HCT116 (cell line): ENCODE measurements around the gene SETX. TPM values are rescaled to one million over a fixed set of nuclear protein-coding genes. Genes with fewer than 3 reads are reported as not detected.

Source experiments
- ATAC-seq: fragments of 200-7000 bp; cut with Tn5 transposase; 2 replicates; pipeline ENCODE4 v1.9.1; 2020; ENCODE audit warnings: mild to moderate bottlenecking, moderate library complexity
- BruUV-seq: library from RNA; stranded (reverse); fragments of 400-500 nt; replicated peaks from 2 replicates; lab custom pipeline; 2021; lab: Mats Ljungman, UMichigan
- CTCF ChIA-PET: fragments of 300-600 bp; sonication (Branson Sonifier 250); formaldehyde crosslinking; loops from one replicate; lab custom pipeline; 2021; ENCODE audit warnings: antibody characterized with exemption; lab: Charles Lee
- POLR2A ChIA-PET: fragments of 300-600, 350-600 bp; sonication (Branson Sonifier 250); formaldehyde crosslinking; loops from one replicate; lab custom pipeline; 2021; ENCODE audit warnings: antibody characterized with exemption; lab: Charles Lee
- RAD21 ChIA-PET, 2 experiments: fragments of 300-600 bp; sonication (Branson Sonifier 250); formaldehyde crosslinking; loops; one replicate each; lab custom pipeline; 2023; ENCODE audit warnings: low total read pairs in 2 of 2; ENCODE audit not compliant: uncharacterized antibody in 2 of 2, unreplicated experiment in 2 of 2, low non-redundant PET in 1 of 2; lab: Charles Lee
- DNase-seq: peaks from one replicate; pipeline ENCODE4 v3.0.0-alpha.2; 2010; ENCODE audit warnings: low read depth, low spot score
- H2AFZ ChIP-seq: fragments of 200-600 bp; shearing (Covaris generic), sonication (generic); 2 replicates; pipeline ENCODE4 v1.6.1; 2017; ENCODE audit warnings: low read depth, mixed run types, mixed read lengths, antibody characterized with exemption, low read length; ENCODE audit not compliant: poor library complexity, severe bottlenecking
- H3K27ac ChIP-seq: 2 replicates; pipeline ENCODE4 v1.5.1; 2012; ENCODE audit warnings: low read depth, low read length
- H3K27me3 ChIP-seq: fragments of 200-600 bp; sonication (generic); 2 replicates; pipeline ENCODE4 v1.6.1; 2016; ENCODE audit warnings: mixed run types, low read length, mixed read lengths; ENCODE audit not compliant: insufficient read depth
- H3K36me3 ChIP-seq, 2 experiments: fragments of 200-500 bp in 1 of 2; fragments of 200-600 bp in 1 of 2; sonication (Bioruptor generic) in 1 of 2; sonication (generic) in 1 of 2; 2 replicates each; pipeline versions ENCODE4 v1.5.1 to v1.6.1; 2014 to 2016; ENCODE audit warnings: low read length in 2 of 2, inconsistent platforms in 1 of 2, mixed read lengths in 1 of 2, mixed run types in 1 of 2; ENCODE audit not compliant: insufficient read depth in 2 of 2, control insufficient read depth in 1 of 2
- H3K4me1 ChIP-seq, 2 experiments: fragments of 200-600 bp in 1 of 2; sonication (generic) in 1 of 2; 2 replicates each; pipeline versions ENCODE4 v1.5.1 to v1.6.1; 2012 to 2017; ENCODE audit warnings: low read length in 2 of 2, inconsistent platforms in 1 of 2, mild to moderate bottlenecking in 1 of 2, mixed read lengths in 1 of 2, mixed run types in 1 of 2, moderate library complexity in 1 of 2; ENCODE audit not compliant: insufficient read depth in 2 of 2, control insufficient read depth in 1 of 2
- H3K4me2 ChIP-seq: fragments of 200-600 bp; sonication (generic); 2 replicates; pipeline ENCODE4 v1.6.1; 2017; ENCODE audit warnings: mixed run types, low read length, mixed read lengths
- H3K4me3 ChIP-seq, 2 experiments: fragments of 200-600 bp in 1 of 2; sonication (generic) in 1 of 2; replicated peaks in 1 of 2; 2 replicates each; pipeline ENCODE4 v1.5.1; 2011 to 2016; ENCODE audit warnings: low read length in 2 of 2, control low read depth in 1 of 2, low read depth in 1 of 2, mild to moderate bottlenecking in 1 of 2, mixed read lengths in 1 of 2, mixed run types in 1 of 2
- H3K79me2 ChIP-seq: fragments of 200-600 bp; sonication (generic); 2 replicates; pipeline ENCODE4 v1.6.1; 2017; ENCODE audit warnings: mild to moderate bottlenecking, mixed run types, low read length, moderate library complexity, mixed read lengths; ENCODE audit not compliant: insufficient read depth
- H3K9ac ChIP-seq: fragments of 200-600 bp; sonication (generic); 2 replicates; pipeline ENCODE4 v1.6.1; 2016; ENCODE audit warnings: low read length, mixed read lengths
- H3K9me2 ChIP-seq: fragments of 200-600 bp; sonication (generic), shearing (Covaris generic); 2 replicates; pipeline ENCODE4 v1.6.1; 2017; ENCODE audit warnings: mixed run types, mild to moderate bottlenecking, moderate library complexity; ENCODE audit not compliant: insufficient read depth
- H3K9me3 ChIP-seq, 2 experiments: fragments of 200-500 bp in 1 of 2; fragments of 200-600 bp in 1 of 2; sonication (Bioruptor generic) in 1 of 2; sonication (generic) in 1 of 2; 2 replicates each; pipeline ENCODE4 v1.6.1; 2014 to 2017; ENCODE audit warnings: low read length in 2 of 2, mixed read lengths in 2 of 2, inconsistent platforms in 1 of 2, low read depth in 1 of 2, mild to moderate bottlenecking in 1 of 2, mixed run types in 1 of 2, moderate library complexity in 1 of 2; ENCODE audit not compliant: control insufficient read depth in 1 of 2, insufficient read depth in 1 of 2
- H4K20me1 ChIP-seq: fragments of 200-600 bp; sonication (generic), shearing (Covaris generic); 2 replicates; pipeline ENCODE4 v1.6.1; 2017; ENCODE audit warnings: mixed run types, mild to moderate bottlenecking, moderate library complexity; ENCODE audit not compliant: insufficient read depth
- ATF3 ChIP-seq: IDR thresholded peaks from 2 replicates; pipeline ENCODE4 v1.6.1; 2012
- CBX3 ChIP-seq: IDR thresholded peaks from 2 replicates; pipeline ENCODE4 v1.6.1; 2012; ENCODE audit warnings: low read depth
- CEBPB ChIP-seq: IDR thresholded peaks from 2 replicates; pipeline ENCODE4 v1.6.1; 2012; ENCODE audit warnings: low read depth
- CTCF ChIP-seq, 3 experiments: fragments of 200-600 bp in 1 of 3; sonication (generic) in 1 of 3; IDR thresholded peaks in 2 of 3; conservative IDR thresholded peaks in 1 of 3; 2 replicates each; pipeline ENCODE4 v1.5.1; 2012 to 2017; ENCODE audit warnings: low read depth in 2 of 3, low read length in 2 of 3, antibody characterized with exemption in 1 of 3, borderline replicate concordance in 1 of 3, control low read depth in 1 of 3, mild to moderate bottlenecking in 1 of 3, mixed read lengths in 1 of 3, mixed run types in 1 of 3, moderate library complexity in 1 of 3; ENCODE audit not compliant: insufficient read depth in 1 of 3
- EGR1 ChIP-seq: IDR thresholded peaks from 2 replicates; pipeline ENCODE4 v1.6.1; 2012; ENCODE audit warnings: low read depth
- EZH2 ChIP-seq: fragments of 200-600 bp; sonication (generic); IDR thresholded peaks from 2 replicates; pipeline ENCODE4 v1.6.1; 2017; ENCODE audit warnings: antibody characterized with exemption, mixed run types
- EZH2phosphoT487 ChIP-seq: fragments of 200-600 bp; IDR thresholded peaks from 2 replicates; pipeline ENCODE4 v1.6.1; 2018; ENCODE audit warnings: antibody characterized with exemption, borderline replicate concordance
- FOSL1 ChIP-seq: IDR thresholded peaks from 2 replicates; pipeline ENCODE4 v1.6.1; 2012; ENCODE audit warnings: low read depth
- MAX ChIP-seq: IDR thresholded peaks from 2 replicates; pipeline ENCODE4 v1.6.1; 2012
- POLR2A ChIP-seq: IDR thresholded peaks from 2 replicates; pipeline ENCODE4 v1.7.0; 2011; ENCODE audit warnings: borderline replicate concordance; ENCODE audit not compliant: insufficient read depth, insufficient read length; ENCODE audit errors: extremely low read depth
- POLR2AphosphoS5 ChIP-seq: IDR thresholded peaks from 2 replicates; pipeline ENCODE4 v1.6.1; 2011; ENCODE audit warnings: mild to moderate bottlenecking, low read depth, low read length, moderate library complexity
- RAD21 ChIP-seq: IDR thresholded peaks from 2 replicates; pipeline ENCODE4 v1.6.1; 2012; ENCODE audit warnings: low read depth, mild to moderate bottlenecking
- REST ChIP-seq: IDR thresholded peaks from 2 replicates; pipeline ENCODE4 v1.6.1; 2012; ENCODE audit warnings: low read depth
- SP1 ChIP-seq: IDR thresholded peaks from 2 replicates; pipeline ENCODE4 v1.6.1; 2012; ENCODE audit warnings: low read depth
- TCF7L2 ChIP-seq: IDR thresholded peaks from 2 replicates; pipeline ENCODE4 v1.7.0; 2011; ENCODE audit warnings: borderline replicate concordance, inconsistent platforms; ENCODE audit not compliant: insufficient read depth, insufficient read length; ENCODE audit errors: extremely low read depth
- ZBTB33 ChIP-seq: IDR thresholded peaks from 2 replicates; pipeline ENCODE4 v1.6.1; 2011; ENCODE audit warnings: mild to moderate bottlenecking, low read length, moderate library complexity; ENCODE audit not compliant: insufficient replicate concordance; ENCODE audit errors: extremely low read depth
- ZFX ChIP-seq: fragments of 450-650 bp; IDR thresholded peaks from 2 replicates; pipeline ENCODE4 v1.6.1; 2017
- ZNF274 ChIP-seq: fragments of 200-500 bp; sonication (Bioruptor generic); IDR thresholded peaks from 2 replicates; pipeline ENCODE4 v1.6.1; 2014; ENCODE audit warnings: mild to moderate bottlenecking, low read depth, low read length, inconsistent platforms
- intact Hi-C: fragments of 100-400 bp; cut with micrococcal nuclease; formaldehyde crosslinking; loops from 2 replicates; pipeline ENCODE4 v1.10.0; 2022
- total RNA-seq: library from RNA; stranded (reverse); gene quantifications from one replicate; pipeline ENCODE4 v1.2.1, GENCODE V29; 2021; ENCODE audit not compliant: unreplicated experiment

The SETX gene
- total RNA-seq, 1 experiment from 2014 or later = 38.5 TPM

GRCh38 chr9:132274861-132275260, 79.9 kb downstream of the SETX start:
- H3K27ac ChIP-seq = no peak overlapping the region
- ChIA-PET POLR2A (no interaction called here), CTCF (interaction anchor here (1.0 kb wide), 1 partner anchor 16 kb away, joined by 3 read pairs; no protein-coding TSS in a partner anchor), RAD21 (no interaction called here)
- H3K36me3 ChIP-seq = peaks cover 64 to 72% of the 10 kb centered on the region in 2 experiments
- intact Hi-C loops = loop anchor here (5.0 kb wide), 1 partner anchor 72 kb away; no protein-coding TSS in a partner anchor
- H3K9me3 ChIP-seq = no peaks in the 10 kb centered on the region
- H3K79me2 ChIP-seq = no peaks in the 10 kb centered on the region; the same call in 1 of the 2 replicates
- H3K4me1 ChIP-seq = peaks cover 9 to 17% of the 10 kb centered on the region in 2 experiments; a peak in 3 of 4 replicates
- TF ChIP-seq FOSL1 = no peak
- no peak for TF ChIP-seq EGR1
- no peak for TF ChIP-seq EZH2phosphoT487
- TF ChIP-seq POLR2AphosphoS5 = no peak
- no peak for TF ChIP-seq ATF3
- TF ChIP-seq ZNF274 = no peak
- TF ChIP-seq REST = no peak
- no peak for TF ChIP-seq SP1
- TF ChIP-seq ZFX = no peak
- no peak for TF ChIP-seq CTCF (IDR thresholded peaks at IDR 0.05 in 2 of 3, conservative IDR thresholded peaks at IDR 0.05 in 1 of 3; ENCODE audit: borderline replicate concordance in 1 of 3, insufficient read depth in 1 of 3, low read depth in 2 of 3, low read length in 2 of 3)
- no peak for TF ChIP-seq EZH2
- no peak for TF ChIP-seq POLR2A
- no peak for TF ChIP-seq CEBPB
- TF ChIP-seq RAD21 = no peak
- no peak for TF ChIP-seq ZBTB33
- no peak for TF ChIP-seq CBX3
- TF ChIP-seq MAX = no peak
- no peak for TF ChIP-seq TCF7L2
- no peak overlapping the region for H3K4me2 ChIP-seq
- no peak overlapping the region for H2AFZ ChIP-seq
- H3K27me3 ChIP-seq = no peaks in the 10 kb centered on the region
- no peaks in the 10 kb centered on the region for H3K9me2 ChIP-seq
- no peak overlapping the region for H3K4me3 ChIP-seq
- DNase-seq = no peak
- H3K9ac ChIP-seq = no peak overlapping the region
- ATAC-seq = no peak
- BruUV-seq = no TSS peak
- H4K20me1 ChIP-seq = no peaks in the 10 kb centered on the region
